GM13977 (cell line): Measurements from ENCODE around the gene TMC1.

ENCODE experiments used
- DNase-seq: peaks from one replicate; pipeline ENCODE4 v3.0.0; 2012; ENCODE audit warnings: low spot score
- in situ Hi-C: fragments of 300-500 bp; cut with MboI; formaldehyde crosslinking; loops from one replicate; pipeline ENCODE4 v1.12.0; 2022; ENCODE audit warnings: low sequenced_read_pairs, low pct_unique_long_range_greater_than_20kb, mixed read lengths, inconsistent platforms; ENCODE audit not compliant: unreplicated experiment
- TF ChIP-seq, protein P1 (sequence below): IDR thresholded peaks from 2 replicates; pipeline ENCODE4 v1.5.1; 2012; ENCODE audit warnings: mild to moderate bottlenecking, control low read depth; ENCODE audit not compliant: insufficient read depth; ENCODE audit errors: extremely low read depth, missing control alignments

Gene TMC1

DNA sequence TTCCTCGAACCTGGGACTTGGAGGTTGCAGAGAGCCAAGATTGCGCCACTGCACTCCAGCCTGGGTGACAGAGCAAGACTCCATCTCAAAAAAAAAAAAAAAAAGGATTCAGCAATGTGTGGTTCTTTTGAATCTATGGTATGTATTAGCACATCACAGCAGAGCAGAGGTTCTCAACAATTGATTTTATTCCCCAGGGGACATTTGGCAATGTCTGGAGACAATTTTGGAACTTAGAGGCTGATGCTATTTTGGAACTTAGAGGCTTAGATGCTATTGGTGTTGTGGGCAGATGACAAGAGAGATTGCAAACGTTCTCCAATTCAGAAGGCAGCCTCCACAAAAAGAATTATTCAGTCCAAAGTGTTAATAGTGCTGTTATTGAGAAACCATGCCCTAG, 115.2 kb downstream of the TMC1 start:
- TF ChIP-seq, protein P1, sequence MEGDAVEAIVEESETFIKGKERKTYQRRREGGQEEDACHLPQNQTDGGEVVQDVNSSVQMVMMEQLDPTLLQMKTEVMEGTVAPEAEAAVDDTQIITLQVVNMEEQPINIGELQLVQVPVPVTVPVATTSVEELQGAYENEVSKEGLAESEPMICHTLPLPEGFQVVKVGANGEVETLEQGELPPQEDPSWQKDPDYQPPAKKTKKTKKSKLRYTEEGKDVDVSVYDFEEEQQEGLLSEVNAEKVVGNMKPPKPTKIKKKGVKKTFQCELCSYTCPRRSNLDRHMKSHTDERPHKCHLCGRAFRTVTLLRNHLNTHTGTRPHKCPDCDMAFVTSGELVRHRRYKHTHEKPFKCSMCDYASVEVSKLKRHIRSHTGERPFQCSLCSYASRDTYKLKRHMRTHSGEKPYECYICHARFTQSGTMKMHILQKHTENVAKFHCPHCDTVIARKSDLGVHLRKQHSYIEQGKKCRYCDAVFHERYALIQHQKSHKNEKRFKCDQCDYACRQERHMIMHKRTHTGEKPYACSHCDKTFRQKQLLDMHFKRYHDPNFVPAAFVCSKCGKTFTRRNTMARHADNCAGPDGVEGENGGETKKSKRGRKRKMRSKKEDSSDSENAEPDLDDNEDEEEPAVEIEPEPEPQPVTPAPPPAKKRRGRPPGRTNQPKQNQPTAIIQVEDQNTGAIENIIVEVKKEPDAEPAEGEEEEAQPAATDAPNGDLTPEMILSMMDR: no peak
- in situ Hi-C loops: no loop called here
- no peak for DNase-seq

DNA sequence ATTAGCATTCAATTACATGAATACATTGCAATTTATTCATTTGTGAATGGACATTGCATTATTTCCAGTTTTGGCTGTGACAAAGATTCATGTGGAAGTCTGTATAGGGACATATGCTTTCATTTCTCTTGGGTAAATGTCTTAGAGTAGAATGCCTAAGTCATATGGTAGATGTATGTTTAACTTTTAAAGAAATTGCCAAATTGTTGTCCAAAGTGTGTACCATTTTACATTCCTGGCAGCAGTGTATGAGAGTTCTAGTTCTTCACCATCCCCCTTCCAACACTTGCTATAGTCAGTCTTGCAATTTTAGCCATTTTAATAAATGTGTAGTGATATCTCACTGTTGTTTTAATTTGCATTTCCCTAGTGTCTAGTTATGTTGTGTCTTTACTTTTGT, 122.2 kb downstream of the TMC1 start:
- no peak for DNase-seq
- in situ Hi-C loops: no loop called here
- TF ChIP-seq, protein P1: no peak

DNA sequence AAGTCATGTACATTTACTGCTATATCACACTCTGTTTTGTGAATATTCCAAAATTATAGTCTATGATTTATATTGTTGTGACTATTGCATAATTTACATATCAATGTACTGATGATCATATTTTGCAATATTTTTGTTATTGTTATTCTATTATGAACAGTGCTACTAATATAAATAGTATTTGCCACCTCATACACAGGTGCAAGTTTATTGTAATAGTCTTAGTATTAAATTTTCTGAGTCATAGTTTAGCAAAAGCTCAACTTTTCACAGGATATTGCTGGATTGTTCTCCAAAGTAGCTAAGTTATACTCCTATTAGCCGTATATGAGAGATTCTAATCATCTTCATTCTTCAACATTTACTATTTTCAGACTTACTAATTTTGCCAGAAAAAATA, 124.7 kb downstream of the TMC1 start:
- in situ Hi-C loops: no loop called here
- TF ChIP-seq, protein P1: no peak
- no peak for DNase-seq

DNA sequence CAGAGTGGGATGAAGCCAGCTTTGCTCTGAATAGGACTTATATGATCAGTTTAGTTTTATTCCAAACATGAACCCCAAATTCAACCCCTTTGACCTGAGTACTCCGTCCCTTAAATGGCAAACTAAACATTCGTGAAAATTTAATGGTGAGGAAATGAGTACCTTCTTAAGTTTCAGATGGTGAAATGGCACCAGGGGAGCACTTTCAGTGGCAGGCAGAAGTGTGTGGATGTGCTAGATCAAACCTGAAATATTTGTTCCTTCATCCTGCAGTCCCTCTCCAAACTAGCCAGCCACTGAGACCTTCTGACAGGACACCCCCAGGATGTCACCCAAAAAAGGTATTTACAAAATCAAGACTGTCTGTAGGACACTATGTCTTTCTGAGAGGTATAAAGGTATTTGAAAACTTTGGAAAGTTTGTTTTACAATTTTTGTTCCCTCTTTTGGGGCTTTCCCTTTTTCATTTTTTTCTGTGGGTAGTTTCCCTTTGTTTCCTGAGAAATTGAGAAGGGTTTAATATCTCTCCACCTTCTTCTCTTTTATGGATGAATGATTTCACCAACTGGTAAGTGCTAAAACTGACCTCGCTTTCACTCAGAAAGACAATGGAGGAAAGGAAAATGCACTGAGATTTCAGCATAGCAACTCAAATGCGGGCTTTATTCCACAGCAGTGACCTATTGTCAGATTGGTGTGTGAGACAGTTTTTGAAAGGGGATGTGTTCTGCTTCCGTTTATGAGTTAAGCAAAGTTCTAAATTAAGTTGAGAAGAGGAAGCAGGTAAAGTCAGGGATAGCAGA, 127.1 kb downstream of the TMC1 start:
- in situ Hi-C loops: no loop called here
- DNase-seq: no peak
- TF ChIP-seq, protein P1: no peak

DNA sequence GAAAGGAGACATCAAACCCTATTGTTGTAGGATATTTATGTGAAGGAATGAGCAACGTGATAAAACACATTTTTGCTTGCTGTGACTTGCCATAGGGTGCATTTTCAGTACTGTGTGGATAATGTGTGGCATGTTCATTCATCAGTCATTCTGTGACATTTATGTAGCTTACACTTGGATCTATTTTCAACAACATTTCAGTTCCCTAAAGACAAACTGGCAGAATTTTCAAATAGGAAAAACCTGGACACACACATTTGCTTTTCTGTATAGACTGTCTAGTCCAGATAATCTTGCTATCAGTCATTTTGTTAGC, 127.7 kb downstream of the TMC1 start:
- DNase-seq: no peak
- TF ChIP-seq, protein P1: no peak

DNA sequence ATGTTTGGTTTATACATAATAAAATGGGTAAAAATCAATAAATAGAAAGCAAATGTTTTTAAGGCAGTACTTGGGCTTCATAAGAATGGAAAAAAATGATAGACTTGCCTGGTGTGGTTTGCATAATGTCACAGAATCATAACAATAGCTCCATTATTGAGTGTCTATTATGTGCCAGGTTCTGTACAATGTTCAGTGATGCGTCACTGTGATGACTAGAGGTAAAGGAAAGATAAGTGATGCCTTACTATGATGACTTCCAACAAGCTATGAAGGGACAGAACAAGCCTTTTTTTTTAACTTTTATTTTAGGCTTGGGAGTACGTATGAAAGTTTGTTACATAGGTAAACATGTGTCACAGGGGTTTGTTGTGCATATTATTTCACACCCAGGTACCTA, 128.8 kb downstream of the TMC1 start:
- no peak for DNase-seq

More for the DNA sequence above, 127.7 kb downstream of the TMC1 start:
- in situ Hi-C loops: no loop called here

More for the DNA sequence above, 128.8 kb downstream of the TMC1 start:
- in situ Hi-C loops: no loop called here
- TF ChIP-seq, protein P1: no peak
